Mammary epithelial cell (primary cell): ENCODE results near the gene GADD45B.
"Not testable (repeated sequence)": the region's sequence is repeated elsewhere in the genome, so short reads cannot be mapped to it uniquely, and the experiment has no call there.

Experiments
- EZH2 ChIP-seq: IDR thresholded peaks from 2 replicates; pipeline ENCODE4 v1.6.1; 2012; ENCODE audit warnings: low read length, inconsistent platforms, borderline replicate concordance
- TF ChIP-seq, protein P1 (sequence below), 2 donors: IDR thresholded peaks in 1 of 2; conservative IDR thresholded peaks in 1 of 2; 2 replicates each; pipeline ENCODE4 v1.5.1; 2011 to 2012; ENCODE audit warnings: inconsistent platforms in 2 of 2, low read length in 2 of 2, mild to moderate bottlenecking in 2 of 2, control low read depth in 1 of 2, low read depth in 1 of 2; ENCODE audit not compliant: insufficient read depth in 1 of 2; ENCODE audit errors: extremely low read depth in 1 of 2

DNA sequence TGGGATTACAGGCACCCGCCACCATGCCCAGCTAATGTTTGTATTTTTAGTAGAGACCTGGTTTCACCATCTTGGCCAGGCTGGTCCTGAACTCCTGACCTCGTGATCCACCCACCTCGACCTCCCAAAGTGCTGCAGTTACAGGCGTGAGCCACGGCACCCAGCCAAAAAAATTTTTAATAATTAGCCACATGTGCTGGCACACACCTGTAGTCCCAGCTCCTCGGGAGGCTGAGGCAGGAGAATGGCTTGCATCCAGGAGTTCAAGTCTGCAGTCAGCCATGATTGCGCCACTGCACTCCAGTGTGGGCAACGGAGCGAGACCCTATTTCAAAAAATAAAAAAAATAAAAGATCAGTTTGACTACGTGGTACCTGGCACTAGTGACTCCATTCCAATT lies 17.2 kb upstream of the GADD45B start:
- TF ChIP-seq, protein P1, sequence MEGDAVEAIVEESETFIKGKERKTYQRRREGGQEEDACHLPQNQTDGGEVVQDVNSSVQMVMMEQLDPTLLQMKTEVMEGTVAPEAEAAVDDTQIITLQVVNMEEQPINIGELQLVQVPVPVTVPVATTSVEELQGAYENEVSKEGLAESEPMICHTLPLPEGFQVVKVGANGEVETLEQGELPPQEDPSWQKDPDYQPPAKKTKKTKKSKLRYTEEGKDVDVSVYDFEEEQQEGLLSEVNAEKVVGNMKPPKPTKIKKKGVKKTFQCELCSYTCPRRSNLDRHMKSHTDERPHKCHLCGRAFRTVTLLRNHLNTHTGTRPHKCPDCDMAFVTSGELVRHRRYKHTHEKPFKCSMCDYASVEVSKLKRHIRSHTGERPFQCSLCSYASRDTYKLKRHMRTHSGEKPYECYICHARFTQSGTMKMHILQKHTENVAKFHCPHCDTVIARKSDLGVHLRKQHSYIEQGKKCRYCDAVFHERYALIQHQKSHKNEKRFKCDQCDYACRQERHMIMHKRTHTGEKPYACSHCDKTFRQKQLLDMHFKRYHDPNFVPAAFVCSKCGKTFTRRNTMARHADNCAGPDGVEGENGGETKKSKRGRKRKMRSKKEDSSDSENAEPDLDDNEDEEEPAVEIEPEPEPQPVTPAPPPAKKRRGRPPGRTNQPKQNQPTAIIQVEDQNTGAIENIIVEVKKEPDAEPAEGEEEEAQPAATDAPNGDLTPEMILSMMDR (conservative IDR thresholded peaks at IDR 0.05 in 1 of 2, IDR thresholded peaks at IDR 0.05 in 1 of 2; ENCODE audit: extremely low read depth in 1 of 2, insufficient read depth in 1 of 2, low read depth in 1 of 2, low read length in 2 of 2): not testable (repeated sequence)
- not testable (repeated sequence) for TF ChIP-seq EZH2
